ENCODE results near the gene GLT6D1.
"Not testable (repeated sequence)": the region's sequence is repeated elsewhere in the genome, so short reads cannot be mapped to it uniquely, and the experiment has no call there.

The GLT6D1 gene

GRCh38 chr9:135664801-135665794, 25.8 kb upstream of the GLT6D1 start:
- no peak for DNase-seq (ENCODE audit: low read depth)

- DNase-seq (ENCODE audit: low read depth): no peak
These were observed 24.9 kb upstream of the GLT6D1 start for GRCh38 chr9:135664266-135664665.

GRCh38 chr9:135663857-135664256, 24.5 kb upstream of the GLT6D1 start:
- no peak for DNase-seq (ENCODE audit: low read depth)

GRCh38 chr9:135663451-135663770, 24.1 kb upstream of the GLT6D1 start:
- no peak for DNase-seq (ENCODE audit: low read depth)

GRCh38 chr9:135662758-135663450, 23.6 kb upstream of the GLT6D1 start, which contains the start of gene LCN9:
Gene LCN9 (plus strand): TSS chr9:135663309. CDS start chr9:135663322, 13 bp downstream.
- DNase-seq (ENCODE audit: low read depth): no peak

GRCh38 chr9:135661816-135662560, 22.6 kb upstream of the GLT6D1 start:
- no peak for DNase-seq (ENCODE audit: low read depth)

- DNase-seq (ENCODE audit: low read depth): no peak
These were observed 21.1 kb upstream of the GLT6D1 start for GRCh38 chr9:135660407-135660806.

- no peak for DNase-seq (ENCODE audit: low read depth)
These were observed 19.9 kb upstream of the GLT6D1 start for GRCh38 chr9:135659252-135659651.

- DNase-seq (ENCODE audit: low read depth): no peak
These were observed 18.1 kb upstream of the GLT6D1 start for GRCh38 chr9:135657416-135657815.

- no peak for DNase-seq (ENCODE audit: low read depth)
These were observed 16.0 kb upstream of the GLT6D1 start for GRCh38 chr9:135655317-135655716.

GRCh38 chr9:135650408-135650807, 11.1 kb upstream of the GLT6D1 start:
- no peak for DNase-seq (ENCODE audit: low read depth)

- no peak for DNase-seq (ENCODE audit: low read depth)
These were observed 10.2 kb upstream of the GLT6D1 start for GRCh38 chr9:135649508-135649907.

- no peak for DNase-seq (ENCODE audit: low read depth)
These were observed 9.4 kb upstream of the GLT6D1 start for GRCh38 chr9:135648494-135649410.

- no peak for DNase-seq (ENCODE audit: low read depth)
These were observed 8.5 kb upstream of the GLT6D1 start for GRCh38 chr9:135647884-135648283.

- no peak for DNase-seq (ENCODE audit: low read depth)
These were observed 5.4 kb upstream of the GLT6D1 start for GRCh38 chr9:135644631-135645218.

- no peak for DNase-seq (ENCODE audit: low read depth)
These were observed 2.4 kb upstream of the GLT6D1 start for GRCh38 chr9:135641745-135642144.

GRCh38 chr9:135641047-135641446, 1.7 kb upstream of the GLT6D1 start:
- no peak for DNase-seq (ENCODE audit: low read depth)

GRCh38 chr9:135636930-135637530, 2.3 kb downstream of the GLT6D1 start:
- DNase-seq (ENCODE audit: low read depth): not testable (repeated sequence)

- DNase-seq (ENCODE audit: low read depth): no peak
These were observed 6.5 kb downstream of the GLT6D1 start for GRCh38 chr9:135632841-135633240.

- no peak for DNase-seq (ENCODE audit: low read depth)
These were observed 15.1 kb downstream of the GLT6D1 start for GRCh38 chr9:135624282-135624681.

Data from CMK (cell line).